Medulla oblongata (tissue), 1 donor: ENCODE data around the gene CNTNAP1.
A peak's percentile ranks its signal among the peaks of the same experiment; 100 is the strongest.

Experiments
- DNase-seq: peaks from one replicate; pipeline ENCODE4 v3.0.0-alpha.2; 2015; ENCODE audit errors: extremely low spot score

Gene CNTNAP1

DNA sequence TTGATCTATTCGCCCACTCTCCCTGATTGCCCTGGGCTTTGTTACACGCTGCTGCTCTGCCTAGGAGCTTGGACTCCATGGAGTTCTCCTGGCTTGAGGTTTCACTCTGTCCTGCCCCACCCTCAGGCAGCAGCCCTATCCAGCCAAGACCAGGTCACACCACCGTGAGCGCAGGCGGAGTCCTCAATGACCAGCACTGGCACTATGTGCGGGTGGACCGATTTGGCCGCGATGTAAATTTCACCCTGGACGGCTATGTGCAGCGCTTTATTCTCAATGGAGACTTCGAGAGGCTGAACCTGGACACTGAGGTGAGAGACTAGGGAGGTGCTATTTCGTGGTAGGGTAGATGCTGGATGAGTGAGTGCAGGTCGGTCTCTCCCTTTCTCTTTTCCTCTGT is 3.5 kb downstream of the CNTNAP1 start:
- DNase-seq, result peak; percentile 16

DNA sequence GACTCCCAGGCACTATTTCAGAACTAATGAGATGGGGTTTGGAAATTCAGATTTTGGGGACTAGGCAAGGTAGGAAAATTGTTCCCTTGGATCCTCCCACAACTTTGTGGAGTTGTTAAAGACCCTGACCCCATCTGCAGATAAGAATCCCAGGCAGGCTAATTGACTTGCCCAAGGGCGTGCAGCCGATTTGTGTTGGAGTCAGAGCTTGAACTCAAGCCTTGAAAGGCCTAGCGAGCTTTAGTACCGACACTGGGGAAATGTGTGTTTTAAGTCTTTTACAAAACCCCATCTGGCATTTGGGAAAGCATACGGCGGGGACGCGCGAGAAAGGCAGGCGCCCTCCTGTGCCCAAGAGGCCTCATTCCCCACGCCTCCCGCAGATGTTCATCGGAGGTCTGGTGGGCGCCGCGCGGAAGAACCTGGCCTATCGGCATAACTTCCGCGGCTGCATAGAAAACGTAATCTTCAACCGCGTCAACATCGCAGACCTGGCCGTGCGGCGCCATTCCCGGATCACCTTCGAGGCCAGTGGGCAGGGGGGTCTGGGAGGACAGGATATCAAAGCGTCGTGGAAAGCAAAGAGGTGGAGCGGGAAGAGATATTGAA is 4.3 kb downstream of the CNTNAP1 start:
- DNase-seq, result no peak

DNA sequence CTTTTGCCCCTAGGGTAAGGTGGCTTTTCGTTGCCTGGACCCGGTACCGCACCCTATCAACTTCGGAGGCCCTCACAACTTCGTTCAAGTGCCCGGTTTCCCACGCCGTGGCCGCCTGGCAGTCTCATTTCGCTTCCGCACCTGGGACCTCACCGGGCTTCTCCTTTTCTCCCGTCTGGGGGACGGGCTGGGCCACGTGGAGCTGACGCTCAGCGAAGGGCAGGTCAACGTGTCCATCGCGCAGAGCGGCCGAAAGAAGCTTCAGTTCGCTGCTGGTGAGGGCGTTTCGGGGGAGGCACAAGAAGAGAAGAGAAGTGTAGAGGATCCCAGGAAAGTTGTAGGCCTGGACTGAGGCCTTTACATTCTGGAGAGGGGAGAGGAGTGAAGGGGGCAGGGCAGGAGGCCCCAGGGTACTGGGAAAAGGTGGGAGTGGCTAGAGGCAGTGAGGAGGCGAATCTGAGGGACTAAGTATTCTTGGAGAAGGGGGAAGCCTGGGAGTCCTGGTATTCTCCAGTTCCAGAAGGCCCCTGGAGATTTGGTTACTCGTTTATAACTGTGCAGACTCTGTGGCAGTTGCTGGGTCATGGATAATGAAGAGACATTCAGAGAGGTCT is 5.5 kb downstream of the CNTNAP1 start:
- DNase-seq, result no peak

DNA sequence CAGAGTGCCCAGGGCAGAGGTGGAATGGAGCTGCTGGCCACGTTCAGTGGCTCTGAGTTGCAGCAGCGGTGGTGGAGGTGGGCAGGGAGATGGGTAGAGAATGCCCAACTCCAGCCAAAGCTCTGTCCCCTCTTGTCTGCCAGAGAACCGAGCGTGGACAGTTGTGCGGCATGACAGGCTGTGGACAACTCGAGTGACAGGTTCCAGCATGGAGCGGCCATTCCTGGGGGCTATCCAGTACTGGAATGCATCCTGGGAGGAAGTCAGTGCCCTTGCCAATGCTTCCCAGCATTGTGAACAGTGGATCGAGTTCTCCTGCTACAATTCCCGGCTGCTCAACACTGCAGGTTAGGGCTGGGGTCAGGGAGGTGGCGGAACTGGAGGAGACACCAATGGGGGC is 8.3 kb downstream of the CNTNAP1 start:
- DNase-seq, result no peak

DNA sequence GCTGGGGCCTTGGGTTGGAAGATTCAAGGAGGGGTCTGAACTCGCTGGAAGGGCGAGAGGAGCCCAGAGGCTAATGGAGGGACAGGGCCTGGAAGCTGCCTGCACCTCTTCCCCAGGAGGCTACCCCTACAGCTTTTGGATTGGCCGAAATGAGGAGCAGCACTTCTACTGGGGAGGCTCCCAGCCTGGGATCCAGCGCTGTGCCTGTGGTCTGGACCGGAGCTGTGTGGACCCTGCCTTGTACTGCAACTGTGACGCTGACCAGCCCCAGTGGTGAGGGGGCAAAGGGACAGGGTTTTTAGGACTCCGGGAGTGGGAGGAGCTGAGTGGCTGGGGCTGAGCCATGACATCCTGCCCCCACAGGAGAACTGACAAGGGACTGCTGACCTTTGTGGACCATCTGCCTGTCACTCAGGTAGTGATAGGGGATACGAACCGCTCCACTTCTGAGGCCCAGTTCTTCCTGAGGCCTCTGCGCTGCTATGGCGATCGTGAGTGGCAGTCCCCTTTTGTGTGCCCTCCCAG is 8.8 kb downstream of the CNTNAP1 start:
- no peak for DNase-seq

DNA sequence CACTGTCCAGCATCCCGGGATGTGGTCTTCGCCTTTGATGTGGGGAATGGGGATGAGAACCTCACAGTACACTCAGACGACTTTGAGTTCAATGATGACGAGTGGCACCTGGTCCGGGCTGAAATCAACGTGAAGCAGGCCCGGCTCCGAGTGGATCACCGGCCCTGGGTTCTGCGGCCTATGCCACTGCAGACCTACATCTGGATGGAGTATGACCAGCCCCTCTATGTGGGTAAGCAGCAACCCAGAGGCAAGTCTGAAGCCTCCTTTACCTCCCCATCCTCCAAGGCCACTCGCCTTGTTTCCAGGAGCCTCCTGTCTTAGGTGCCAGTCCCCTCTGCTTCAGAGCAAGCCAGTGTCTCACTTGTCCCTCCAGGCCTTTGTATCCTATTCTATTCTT is 10.2 kb downstream of the CNTNAP1 start:
- no peak for DNase-seq

DNA sequence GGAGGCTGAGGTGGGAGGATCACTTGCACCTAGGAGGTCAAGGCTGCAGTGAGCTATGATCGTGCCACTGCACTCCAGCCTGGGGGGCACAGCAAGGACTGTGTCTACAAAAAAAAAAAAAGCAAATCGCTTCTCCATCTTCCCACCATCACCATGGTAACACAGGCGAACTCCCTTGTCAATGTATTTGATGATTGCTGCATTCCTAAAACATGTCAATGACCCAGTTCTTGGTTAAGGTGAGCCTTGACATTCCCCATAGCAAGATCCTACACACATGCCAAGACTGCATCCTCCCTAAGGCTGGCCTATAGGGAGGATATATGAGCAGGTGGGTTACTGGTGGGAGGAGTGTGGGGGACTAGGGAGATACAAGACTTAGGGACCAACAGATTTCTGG is 12.2 kb downstream of the CNTNAP1 start:
- DNase-seq, result no peak

DNA sequence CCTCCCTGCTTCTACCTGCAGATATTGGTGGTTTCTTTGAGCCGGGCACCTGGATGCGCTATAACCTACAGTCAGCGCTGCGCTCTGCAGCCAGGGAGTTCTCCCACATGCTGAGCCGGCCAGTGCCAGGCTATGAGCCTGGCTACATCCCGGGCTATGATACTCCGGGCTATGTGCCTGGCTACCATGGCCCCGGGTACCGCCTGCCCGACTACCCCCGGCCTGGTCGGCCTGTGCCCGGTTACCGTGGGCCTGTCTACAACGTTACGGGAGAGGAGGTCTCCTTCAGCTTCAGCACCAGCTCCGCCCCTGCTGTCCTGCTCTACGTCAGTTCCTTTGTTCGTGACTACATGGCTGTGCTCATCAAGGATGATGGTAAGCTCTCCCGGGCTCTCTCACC is 13.2 kb downstream of the CNTNAP1 start:
- DNase-seq, result no peak

DNA sequence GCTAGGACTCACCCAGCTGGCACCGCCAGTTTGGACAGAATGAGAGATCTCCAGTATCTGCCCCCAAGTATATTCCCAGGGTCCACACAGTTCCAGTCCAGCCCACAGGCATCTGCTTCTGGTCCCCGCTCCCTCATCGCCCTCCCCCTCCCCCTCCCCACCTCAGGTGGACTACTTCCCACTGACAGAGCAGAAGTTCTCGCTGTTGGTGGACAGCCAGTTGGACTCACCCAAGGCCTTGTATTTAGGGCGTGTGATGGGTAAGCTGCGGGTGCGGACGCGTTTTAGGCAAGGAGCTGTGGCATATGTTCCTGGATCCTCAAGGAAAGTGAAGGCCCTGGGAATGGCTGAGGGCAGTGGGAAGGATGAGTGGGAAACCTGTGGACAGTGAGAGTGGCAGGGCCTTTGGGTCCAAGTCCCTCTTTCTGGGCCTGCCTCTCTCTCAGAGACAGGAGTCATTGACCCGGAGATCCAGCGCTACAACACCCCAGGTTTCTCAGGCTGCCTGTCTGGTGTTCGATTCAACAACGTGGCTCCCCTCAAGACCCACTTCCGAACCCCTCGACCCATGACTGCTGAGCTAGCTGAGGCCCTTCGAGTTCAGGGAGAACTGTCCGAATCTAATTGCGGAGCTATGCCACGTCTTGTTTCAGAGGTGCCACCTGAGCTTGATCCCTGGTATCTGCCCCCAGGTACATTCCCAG is 14.9 kb downstream of the CNTNAP1 start:
- no peak for DNase-seq

DNA sequence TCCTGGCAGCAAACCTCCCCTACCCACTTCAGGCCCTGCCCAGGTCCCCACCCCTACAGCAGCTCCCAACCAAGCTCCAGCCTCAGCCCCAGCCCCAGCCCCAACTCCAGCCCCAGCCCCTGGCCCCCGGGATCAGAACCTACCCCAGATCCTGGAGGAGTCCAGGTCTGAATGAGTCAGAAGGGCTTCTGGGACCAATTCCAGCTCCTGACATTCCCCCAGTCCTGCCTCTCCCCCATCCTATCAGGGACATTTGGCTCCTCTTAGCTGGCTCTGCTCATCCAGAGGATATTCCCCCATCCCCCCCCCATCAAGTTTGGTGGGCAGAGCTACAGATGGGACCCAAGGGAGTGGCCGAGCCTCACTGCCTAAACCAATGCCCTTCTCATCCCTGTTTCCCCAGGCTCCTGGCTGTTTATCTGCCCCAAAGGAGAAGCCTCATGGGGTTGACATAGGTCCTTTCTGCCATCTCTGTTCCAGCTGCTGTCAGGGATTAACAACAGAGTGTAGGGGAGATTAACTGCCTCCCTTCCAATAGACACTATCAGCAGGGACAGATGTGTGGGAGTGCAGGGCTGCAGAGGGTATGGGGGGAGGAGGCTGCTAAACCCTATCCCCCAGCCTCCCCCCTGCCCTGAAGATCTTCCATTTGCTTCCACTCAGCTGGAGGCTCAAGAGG is 16.5 kb downstream of the CNTNAP1 start:
- peak; percentile 19 for DNase-seq

DNA sequence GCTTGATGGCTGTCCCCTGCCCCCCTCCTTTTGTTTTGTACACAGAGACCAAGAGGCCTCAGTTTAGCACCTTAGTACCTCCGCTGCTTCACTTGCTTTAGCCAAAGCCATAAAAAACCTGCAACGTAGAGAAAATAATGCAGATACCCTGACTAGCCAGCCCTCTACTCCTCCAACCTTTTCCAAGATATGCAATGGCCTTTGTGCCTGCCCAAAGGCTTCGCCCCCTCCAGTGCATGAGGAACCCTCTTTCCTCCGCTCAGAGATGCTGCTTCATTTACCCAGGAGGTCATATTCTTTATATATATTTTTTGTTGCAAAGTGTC is 17.0 kb downstream of the CNTNAP1 start:
- DNase-seq, result no peak

DNA sequence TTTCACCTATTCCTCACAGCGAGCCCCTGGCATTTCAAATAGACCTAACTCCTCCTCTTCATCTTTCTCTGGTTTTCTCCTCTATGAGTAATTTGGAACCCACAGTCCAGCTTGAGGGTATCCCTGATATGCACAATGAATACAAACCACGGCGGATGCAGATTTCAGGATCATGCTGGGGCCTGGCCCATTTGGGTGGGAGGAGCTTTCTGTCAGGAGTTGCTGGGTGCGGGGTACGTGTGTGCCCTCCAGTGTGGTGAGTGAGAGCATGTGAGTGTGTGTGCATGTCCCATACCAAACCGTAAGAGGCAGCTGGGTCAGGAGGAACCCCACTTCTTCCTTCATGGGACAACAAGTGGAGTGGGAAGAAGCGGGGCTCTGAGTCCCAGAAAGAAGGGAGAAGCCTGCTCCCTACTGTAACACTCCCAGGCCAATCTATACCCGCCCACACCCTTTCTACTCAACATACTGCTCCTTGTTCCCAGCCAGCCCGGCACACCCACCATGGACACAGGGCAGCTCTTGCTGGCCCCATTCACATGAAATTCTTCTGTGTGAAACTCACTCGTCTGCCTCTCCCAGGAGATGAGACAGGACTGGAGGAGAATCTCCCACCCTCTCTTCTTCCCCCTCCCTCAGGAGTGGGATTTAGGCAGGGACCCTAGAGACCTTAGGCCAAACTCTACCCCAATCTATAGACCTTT is 18.4 kb downstream of the CNTNAP1 start:
- no peak for DNase-seq

DNA sequence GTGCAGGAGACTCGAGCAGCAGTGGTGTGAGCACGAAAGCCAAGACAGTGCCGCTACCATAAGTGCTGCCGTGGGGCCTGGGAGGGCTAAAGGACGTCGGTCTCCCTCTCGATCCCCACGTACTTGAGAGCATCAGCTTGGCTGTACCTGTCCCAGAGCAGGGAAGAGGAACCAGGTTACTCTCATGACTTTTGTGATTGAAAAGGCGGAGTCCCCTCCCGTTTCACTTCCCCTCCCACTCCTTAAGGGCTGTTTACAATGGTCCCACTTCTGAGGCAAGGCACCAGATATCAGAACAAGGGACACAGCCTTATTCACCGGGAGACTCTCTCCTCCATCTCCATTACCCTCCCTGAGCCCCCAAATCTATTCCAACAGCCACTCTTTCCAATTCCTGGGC is 20.1 kb downstream of the CNTNAP1 start:
- no peak for DNase-seq

DNA sequence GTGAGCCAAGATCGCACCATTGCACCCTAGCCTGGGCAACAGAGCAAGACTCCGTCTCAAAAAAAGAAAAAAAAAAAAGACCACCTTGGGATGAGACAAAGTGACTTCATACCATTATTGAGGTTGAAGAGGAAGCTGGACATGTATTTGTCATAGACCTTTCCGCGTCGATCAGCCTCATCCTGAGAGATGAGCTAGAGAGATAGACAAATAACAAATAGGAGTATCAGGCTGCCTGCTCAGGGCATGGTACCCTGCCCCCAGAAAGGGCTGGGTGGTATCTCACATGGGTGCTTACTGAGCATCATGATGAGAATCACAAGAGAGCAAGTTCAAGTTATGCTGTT is 22.1 kb downstream of the CNTNAP1 start:
- DNase-seq, result no peak

DNA sequence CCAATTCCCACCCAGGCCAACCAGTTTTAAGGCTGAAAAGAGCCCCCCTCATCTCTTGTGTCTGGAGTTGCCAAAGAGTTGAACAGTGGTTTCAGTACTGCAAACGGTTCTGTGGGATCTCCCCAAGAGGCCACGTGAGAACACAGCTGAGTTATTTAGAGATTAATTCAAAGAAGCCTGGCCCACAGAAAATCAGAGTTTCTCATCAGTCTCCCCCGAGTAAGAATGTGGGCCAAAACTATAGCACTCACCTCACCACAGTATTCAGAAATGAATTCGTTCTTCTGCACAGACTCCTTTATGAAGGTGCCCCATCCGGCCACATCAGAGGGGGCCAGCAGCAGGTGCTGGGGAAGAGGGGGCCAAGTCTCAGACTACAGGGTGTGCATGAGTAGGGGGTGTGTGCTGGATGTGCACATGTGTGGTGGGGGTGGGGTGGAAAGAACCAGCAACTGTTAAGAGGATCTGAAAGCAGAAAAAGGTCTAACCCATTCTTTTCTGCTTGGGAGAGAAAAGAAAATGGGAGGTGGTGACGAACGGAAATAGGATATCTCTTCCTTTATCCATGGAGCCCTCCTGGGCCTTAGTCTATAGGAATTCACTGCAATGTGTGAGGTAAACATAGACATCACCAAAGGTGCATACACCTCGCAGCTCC is 22.6 kb downstream of the CNTNAP1 start:
- DNase-seq, result no peak

DNA sequence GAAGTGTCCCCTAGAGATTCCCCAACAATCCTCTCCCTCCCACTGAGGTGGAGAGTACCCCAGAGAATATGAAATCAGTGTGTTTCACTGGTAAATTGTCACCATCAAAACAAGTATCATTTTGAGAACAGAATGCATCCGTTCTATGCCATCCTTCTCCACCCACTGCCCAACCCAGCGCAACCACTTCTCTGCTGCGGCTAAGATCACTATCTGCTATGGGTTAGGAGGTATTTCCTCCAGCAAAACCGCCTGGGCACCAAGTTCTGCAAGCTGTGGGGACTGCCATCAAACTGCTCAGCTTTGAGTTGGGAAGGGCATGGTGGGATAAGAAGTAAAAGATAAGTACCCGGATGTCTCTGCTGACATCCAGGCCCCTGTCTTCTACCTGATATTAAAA is 24.4 kb downstream of the CNTNAP1 start:
- DNase-seq, result no peak

DNA sequence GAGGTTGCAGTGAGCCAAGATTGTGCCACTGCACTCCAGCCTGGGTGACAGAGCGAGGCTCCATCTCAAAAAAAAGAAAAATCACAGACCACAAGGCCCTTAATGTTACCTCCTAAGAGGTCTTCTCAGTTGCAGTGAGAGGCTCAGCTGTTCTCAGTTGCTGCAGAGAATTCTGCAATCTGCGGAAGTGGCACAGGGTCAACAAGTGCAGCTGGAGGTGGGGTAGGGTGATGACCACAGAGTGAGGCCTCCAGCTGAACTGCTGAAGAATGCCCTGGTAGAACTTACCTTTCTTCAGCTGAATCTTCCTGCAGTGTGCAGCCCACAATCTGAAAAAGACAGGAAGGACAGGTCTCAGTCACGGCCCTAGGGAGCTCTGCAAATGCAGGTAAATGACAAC is 26.3 kb downstream of the CNTNAP1 start:
- DNase-seq, result no peak

DNA sequence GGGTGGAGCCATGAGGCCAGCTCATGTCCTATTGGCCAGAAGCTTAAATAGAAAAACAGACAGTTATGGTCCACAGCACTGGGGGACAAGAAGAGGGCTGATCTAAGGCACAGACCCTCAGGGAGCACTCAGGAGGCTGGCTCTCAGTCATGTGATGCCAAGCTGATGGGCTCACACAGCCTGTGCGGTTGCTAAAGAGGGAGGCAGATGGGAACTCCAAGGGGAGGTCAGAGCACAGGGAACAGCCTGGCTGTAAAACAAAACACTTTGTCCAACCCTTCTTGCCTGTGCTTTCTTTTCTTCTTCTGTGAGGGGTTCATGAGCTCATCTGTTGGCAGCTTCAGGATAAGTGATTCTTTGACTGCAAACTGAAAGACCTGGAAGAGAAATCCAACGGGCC is 27.2 kb downstream of the CNTNAP1 start:
- peak; percentile 54 for DNase-seq

DNA sequence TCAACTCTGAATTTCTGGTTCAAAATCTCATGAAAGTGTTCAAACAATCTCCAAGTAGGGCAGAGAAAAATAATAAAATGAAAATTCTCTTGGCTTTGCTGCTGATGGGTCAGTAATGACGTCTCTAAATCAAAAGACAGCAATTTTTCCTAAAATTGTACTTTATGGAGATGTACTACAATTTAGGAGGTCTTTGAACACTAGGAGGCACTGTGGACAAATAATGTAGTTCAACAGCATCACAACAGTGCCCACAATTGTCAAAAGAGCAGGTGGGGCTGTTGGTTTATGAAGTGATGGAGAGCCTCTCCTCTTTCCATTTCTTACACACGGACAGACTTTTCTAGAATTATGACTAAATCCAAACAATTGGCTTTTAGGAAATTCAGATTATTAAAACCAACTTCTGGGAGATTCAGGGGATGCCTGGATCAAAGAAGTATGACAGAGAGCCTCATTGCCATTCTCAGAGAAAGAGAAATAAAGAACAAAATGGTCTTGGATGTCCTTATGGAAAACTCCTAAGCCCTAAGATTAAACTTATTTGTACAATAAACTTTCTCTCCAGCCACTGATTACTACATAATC is 38.8 kb downstream of the CNTNAP1 start:
- DNase-seq, result peak; percentile 93

DNA sequence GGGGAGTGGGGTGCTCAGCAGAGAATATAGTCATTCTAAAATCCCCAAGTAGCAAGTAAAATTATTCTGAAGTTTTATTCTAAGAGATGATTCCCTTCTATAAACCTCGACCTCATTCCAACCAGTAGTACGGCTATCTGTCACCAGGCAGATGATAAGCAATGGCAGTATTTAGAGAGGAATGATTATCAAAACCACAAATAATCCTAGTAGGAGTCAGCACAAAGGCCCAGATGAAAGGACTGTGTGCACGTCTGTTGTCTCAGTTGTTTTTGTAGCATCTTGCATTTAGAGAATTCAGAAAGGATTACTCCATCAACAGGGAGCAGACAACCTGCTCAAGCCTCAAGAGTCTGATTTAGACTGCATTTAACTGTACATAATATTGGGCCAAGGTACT is 41.3 kb downstream of the CNTNAP1 start:
- no peak for DNase-seq

DNA sequence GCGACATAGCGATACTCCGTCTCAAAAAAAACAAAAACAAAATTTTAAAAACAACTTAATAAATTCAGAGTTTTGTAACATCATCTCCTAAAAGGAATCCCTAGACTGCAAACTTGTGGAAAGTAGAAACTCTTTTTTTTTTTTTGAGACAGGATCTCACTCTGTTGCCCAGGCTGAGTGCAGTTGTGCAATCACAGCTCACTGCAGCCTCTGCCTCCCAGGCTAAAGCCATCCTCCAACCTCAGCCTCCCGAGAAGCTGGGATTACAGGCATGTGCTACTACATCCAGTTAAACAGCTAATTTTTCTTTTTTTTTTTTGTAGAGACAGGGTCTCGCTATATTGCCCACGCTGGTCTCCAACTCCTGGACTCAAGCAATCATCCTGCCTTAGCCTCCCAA is 42.8 kb downstream of the CNTNAP1 start:
- no peak for DNase-seq
